ENCODE results near the gene MKRN3. TPM values are rescaled to one million over a fixed set of nuclear protein-coding genes. Genes with fewer than 3 reads are reported as not detected.
"Not testable (repeated sequence)": the region's sequence is repeated elsewhere in the genome, so short reads cannot be mapped to it uniquely, and the experiment has no call there.

MKRN3 gene
- polyA plus RNA-seq, 10 donors: 0.65 to 5.7 (median 2.5) TPM

DNA sequence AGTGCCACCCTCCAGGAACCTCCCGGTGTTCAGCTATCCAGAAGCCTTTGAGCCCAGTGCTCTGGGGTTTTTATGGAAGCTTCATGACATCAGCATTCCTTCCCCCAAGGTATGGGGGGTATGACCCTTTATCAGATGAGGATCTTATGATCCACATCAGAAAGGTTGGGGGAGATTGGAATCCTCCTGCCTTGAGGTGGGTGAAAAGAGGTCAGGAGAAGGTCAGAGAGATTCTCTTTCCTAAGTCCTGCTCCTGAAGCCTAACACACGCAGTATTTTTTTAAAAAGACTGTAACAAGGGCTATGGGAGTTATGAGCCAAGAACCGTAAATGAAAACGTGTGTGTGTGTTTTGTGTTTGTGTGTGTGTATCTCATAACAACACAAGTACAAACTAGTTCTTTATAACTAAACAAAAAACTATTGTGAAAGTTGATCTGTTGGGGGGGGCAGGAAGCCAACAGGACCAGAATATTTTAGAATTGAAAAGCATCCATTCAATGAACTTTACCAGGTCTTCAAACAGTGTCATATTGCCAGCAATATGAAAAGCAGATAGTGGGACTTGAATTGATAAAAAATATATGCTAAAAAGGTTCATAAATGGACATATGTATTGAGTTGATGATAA is 13.2 kb downstream of the MKRN3 start:
- no peak for DNase-seq

DNA sequence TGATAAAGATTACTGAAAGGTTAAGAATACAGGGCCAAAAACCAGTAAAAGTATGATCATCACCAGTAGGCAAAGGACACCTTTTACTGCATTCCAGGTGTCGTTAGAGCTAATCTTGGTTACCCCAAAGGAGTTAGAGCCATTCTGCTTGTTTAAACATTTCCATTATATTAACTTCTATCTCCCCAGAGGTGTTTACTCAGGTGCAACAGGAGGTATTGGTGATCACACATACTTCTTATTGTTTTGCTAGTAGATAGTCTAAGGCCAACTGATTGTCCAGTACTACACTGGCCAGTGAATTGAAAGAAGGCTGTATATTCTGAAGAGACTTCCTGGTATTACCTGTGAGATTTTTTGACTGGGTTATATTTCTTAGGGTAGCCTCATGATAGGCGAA is 22.8 kb downstream of the MKRN3 start:
- DNase-seq: no peak

DNA sequence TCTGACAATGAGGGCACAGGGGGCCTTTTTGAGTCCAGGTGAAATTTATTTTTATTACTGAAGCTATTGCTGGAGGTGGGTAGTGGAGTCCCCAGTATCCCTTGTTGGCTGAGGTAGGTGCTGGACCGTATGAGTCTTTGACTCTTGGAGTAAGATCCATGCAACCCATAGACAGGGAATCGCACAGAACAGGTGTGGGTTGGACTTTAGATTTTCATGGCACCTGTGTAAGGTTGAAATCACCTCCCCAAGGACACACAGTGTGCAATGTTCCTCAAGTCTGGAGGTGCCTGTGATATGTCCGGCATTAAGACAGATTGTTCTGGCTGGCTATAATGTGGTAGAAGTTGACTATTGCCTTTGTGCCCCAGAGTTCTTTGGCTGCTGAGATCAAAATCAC is 23.5 kb downstream of the MKRN3 start:
- DNase-seq: no peak

DNA sequence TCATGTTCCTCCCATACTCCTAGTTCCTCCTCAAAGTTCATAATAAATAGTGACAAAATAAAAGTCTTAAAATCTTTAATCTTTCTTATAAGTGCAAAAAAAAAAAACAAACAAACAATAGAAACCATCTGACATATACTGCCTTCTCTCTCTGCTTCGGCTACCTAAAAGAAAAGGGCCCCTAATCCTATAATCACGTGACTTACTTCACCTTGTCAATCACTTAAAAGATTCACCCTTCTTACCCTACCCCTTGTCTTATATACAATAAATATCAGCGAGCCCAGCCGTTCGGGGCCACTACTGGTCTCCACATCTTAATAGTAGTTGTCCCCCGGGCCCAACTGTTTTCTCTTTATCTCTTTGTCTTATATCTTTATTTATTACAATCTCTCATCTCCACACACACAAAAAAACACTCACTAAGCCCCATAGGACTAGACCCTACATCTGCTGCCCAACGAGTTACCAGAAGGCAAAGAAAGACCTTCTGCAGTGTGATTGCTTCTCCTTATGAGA is 28.8 kb downstream of the MKRN3 start:
- no peak for DNase-seq

DNA sequence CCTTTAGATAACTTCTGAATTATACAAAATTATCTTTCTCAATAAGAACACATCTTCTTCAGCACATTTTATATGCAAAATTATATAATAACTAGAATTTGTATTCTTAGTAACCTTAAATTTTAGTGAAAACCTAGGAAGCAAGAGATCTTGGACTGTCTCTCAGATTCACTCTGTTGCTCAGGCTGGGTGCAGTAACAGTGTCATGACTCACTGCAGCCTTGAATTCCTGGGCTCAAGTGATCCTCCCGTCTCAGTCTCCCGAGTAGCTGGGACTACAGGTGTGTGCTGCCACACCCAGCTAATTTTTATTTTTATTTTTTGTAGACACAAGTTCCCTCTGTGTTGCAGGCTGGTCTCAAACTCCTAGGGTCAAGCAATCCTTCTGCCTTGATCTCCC is 29.9 kb downstream of the MKRN3 start:
- no peak for DNase-seq

DNA sequence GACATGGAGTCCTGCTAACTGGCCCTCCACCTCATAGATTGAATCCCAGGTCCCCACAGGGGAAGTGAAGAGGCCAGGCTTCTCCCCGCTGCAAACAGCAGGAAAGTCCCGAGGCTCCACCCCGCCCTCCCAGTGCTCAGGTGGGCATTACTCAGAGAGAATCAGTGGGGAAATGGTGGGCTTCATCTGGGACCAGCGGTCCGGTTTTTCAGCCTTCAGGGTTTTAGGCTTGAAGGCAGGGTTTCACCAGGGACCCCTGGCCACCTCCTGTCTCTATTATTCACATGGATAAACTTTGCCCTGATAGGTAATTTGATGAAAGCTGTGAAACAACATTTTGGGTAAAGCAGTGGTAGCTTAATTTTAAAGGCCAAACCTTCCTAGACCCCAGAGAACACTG is 31.3 kb downstream of the MKRN3 start:
- DNase-seq: no peak

DNA sequence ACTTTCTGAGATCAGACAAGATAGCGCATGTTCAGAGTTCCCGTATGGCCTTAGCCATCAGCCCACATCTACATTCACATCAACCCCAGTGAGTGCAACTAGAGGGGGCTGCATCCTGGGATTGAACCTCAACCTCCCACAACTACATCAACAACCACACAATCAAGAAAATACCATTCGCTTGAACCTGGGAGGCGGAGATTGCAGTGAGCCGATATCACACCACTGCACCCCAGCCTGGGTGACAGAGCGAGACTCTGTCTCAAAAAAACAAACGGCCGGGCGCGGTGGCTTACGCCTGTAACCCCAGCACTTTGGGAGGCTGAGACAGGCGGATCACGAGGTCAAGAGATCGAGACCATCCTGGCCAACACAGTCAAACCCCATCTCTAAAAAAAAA is 31.8 kb downstream of the MKRN3 start:
- DNase-seq: not testable (repeated sequence)

DNA sequence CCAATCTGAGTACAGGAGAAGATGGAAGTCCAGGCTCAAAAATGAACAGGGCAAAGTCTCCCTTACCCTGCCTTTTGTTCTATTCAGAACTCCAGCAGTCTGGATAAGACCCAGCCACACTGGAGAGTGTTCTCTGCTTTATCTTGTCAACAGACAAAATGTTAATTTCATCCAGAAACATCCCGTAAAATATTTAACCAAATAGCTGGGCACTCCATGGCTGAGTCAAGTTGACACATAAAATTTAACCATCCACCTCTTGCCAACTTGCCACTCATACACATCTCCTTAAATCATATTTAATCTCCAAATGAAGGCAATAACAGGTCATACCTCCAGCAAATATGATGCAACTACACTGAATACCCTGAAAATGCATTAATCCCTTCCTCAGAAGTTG is 33.6 kb downstream of the MKRN3 start:
- no peak for DNase-seq

DNA sequence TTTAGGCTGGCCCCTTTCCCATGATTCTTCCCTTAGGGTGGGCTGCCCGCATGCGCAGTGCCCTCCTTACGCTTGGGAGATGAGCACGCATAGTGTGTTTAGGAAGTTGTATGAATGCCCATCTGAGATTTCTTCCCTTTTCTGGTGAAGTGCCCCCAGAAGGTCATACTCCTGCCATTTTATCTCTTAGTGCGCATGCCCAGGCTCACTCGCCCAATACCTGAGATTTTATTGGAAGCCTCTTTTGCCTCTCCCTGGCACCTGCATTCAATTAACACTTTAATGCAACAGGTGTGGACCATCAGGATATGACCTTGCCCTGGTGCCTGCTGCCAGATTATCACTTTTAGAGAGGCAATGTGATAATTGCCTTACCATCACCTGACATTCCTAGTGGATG is 36.6 kb downstream of the MKRN3 start:
- DNase-seq: no peak

DNA sequence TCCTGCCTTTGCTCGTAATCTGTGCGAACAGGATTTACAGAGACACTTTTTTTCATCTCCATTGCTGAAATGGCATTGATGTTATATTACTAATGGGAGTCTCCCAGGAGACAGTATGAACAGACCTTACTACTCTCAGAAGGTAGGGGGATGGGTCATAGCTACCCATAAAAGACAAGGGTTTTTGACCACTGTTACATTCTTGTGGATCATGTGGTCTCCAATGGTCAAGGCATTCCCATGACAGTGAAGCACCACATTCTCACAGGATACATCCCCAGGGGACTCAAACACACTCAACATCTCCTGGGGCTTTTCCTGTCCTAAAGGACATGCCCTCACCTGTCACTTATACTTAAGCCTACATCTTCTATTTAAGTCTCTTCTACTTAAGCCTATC is 40.8 kb downstream of the MKRN3 start:
- DNase-seq: no peak

DNA sequence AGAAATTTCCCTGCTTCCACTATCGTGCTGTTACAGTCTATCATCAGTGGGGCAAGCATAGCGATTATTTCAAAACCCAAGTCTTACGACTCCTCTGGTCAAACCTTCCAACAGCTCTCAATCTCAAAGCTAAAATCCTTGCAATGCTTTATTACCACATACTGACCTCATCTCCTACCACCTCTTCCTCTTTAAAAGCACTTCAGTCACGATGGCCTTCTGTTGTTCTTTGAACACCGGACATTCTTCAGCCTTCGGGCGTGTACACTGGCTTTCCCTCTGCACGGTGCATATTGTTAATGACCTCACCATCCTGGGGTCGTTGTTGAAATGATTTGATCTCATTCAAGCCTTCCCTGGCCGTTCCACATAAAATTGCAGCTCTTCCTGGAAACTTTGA is 51.1 kb downstream of the MKRN3 start:
- no peak for DNase-seq

Other genes with a start within 250 kb of the MKRN3 start
- not detected for gene GOLGA6L26, start 231.5 kb upstream of the MKRN3 start, polyA plus RNA-seq (ENCODE audit: insufficient read length in 10 of 10)
- gene GOLGA8S, start 210.9 kb upstream of the MKRN3 start, polyA plus RNA-seq (ENCODE audit: insufficient read length in 10 of 10): 1 to 10 TPM in 1 of 10 donors, under 1 TPM in 9; 0.24 to 1.2 (median 0.55) TPM
- not detected for gene GOLGA6L2, start 118.4 kb upstream of the MKRN3 start, polyA plus RNA-seq (ENCODE audit: insufficient read length in 10 of 10)
- gene MAGEL2, start 82.2 kb downstream of the MKRN3 start, polyA plus RNA-seq (ENCODE audit: insufficient read length in 10 of 10): 10 to 100 TPM; 15.9 to 27.3 (median 19.3) TPM
- 100 to 1,000 TPM; 152 to 204 (median 174) TPM for gene NDN, start 121.6 kb downstream of the MKRN3 start, polyA plus RNA-seq (ENCODE audit: insufficient read length in 10 of 10)

Measured in muscle of back (tissue), 11 donors.